ENCODE results near the gene TBX2.

TBX2 gene

DNA sequence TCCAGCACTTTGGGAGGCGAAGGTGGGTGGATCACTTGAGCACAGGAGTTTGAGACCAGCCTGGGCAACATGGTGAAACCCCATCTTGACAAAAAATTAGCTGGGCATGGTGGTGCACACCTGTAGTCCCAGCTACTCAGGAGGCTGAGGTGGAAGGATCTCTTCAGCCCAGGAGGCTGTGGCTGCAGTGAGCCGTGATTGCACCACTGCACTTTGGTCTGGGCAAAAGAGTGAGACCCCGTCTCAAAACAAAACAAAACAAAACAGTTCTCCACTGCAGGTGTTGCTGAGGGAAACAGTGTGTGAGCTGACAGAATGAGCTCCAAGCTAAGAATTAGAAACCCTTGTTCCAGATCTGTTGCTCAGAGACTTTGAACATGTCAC, 35.2 kb upstream of the TBX2 start:
- Histone ChIP-seq H3K27me3 (ENCODE audit: insufficient read depth, low read depth) (no peaks in the 10 kb centered on the region), H3K36me3 (ENCODE audit: insufficient read depth) (no peaks in the 10 kb centered on the region), H3K27ac (no peak overlapping the region), H3K79me2 (ENCODE audit: insufficient read depth, low read depth) (no peaks in the 10 kb centered on the region), H4K20me1 (ENCODE audit: insufficient read depth) (no peaks in the 10 kb centered on the region), H3K4me1 (ENCODE audit: low read depth, poor library complexity, severe bottlenecking) (no peaks in the 10 kb centered on the region), H3K4me3 (IDR thresholded peaks at IDR 0.05; ENCODE audit: insufficient read depth, low read depth, low read length) (no peak overlapping the region), H2AFZ (ENCODE audit: low read depth) (no peak overlapping the region), H3K4me2 (no peak overlapping the region), H3K9ac (no peak overlapping the region)
- TF ChIP-seq CTCF (conservative IDR thresholded peaks at IDR 0.05; ENCODE audit: low read depth, low read length), result no peak

DNA sequence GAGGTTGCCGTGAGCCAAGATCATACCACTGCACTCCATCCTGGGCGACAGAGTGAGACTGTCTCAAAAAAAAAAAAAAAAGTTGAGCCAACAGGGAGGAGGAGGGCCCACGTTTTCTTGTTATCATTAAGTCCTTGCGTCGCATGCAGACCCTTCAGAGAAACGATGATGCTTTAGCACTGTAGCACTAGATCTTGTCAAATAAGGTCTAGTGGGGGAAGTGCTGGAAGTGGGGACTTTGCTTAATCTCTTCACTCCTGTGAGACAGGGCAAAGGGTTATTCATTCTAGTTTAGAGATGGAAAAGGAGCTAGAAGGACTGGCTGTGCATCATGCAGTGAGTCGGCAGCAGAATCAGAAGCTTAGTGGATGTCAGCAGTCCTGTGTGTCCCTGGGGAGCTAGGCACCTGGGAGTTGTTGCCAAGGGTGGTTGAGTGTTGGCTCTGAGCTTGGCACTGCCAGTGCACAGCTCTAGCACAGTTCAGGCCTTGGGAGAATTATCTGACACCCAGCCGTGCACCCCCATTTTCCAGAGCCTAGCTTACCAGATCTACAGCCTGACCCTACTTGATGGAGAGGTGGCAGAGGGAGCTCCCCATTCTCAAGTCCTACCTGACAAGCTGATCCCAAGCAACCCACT, 33.4 kb upstream of the TBX2 start:
- Histone ChIP-seq H3K27me3 (ENCODE audit: insufficient read depth, low read depth) (no peaks in the 10 kb centered on the region), H4K20me1 (ENCODE audit: insufficient read depth) (no peaks in the 10 kb centered on the region), H3K27ac (no peak overlapping the region), H3K36me3 (ENCODE audit: insufficient read depth) (no peaks in the 10 kb centered on the region), H3K4me1 (ENCODE audit: low read depth, poor library complexity, severe bottlenecking) (no peaks in the 10 kb centered on the region), H2AFZ (ENCODE audit: low read depth) (no peak overlapping the region), H3K4me3 (IDR thresholded peaks at IDR 0.05; ENCODE audit: insufficient read depth, low read depth, low read length) (no peak overlapping the region), H3K9ac (no peak overlapping the region), H3K79me2 (ENCODE audit: insufficient read depth, low read depth) (no peaks in the 10 kb centered on the region), H3K4me2 (no peak overlapping the region)
- TF ChIP-seq CTCF (conservative IDR thresholded peaks at IDR 0.05; ENCODE audit: low read depth, low read length), result no peak

GRCh38 chr17:61366715-61367413, 32.8 kb upstream of the TBX2 start:
- Histone ChIP-seq H3K4me3 (IDR thresholded peaks at IDR 0.05; ENCODE audit: insufficient read depth, low read depth, low read length) (no peak overlapping the region), H3K36me3 (ENCODE audit: insufficient read depth) (no peaks in the 10 kb centered on the region), H3K27ac (no peak overlapping the region), H3K4me1 (ENCODE audit: low read depth, poor library complexity, severe bottlenecking) (no peaks in the 10 kb centered on the region), H3K79me2 (ENCODE audit: insufficient read depth, low read depth) (no peaks in the 10 kb centered on the region), H3K27me3 (ENCODE audit: insufficient read depth, low read depth) (no peaks in the 10 kb centered on the region), H3K9ac (no peak overlapping the region), H3K4me2 (no peak overlapping the region), H2AFZ (ENCODE audit: low read depth) (no peak overlapping the region), H4K20me1 (ENCODE audit: insufficient read depth) (no peaks in the 10 kb centered on the region)
- TF ChIP-seq CTCF (conservative IDR thresholded peaks at IDR 0.05; ENCODE audit: low read depth, low read length), result no peak

GRCh38 chr17:61368049-61368831, 31.4 kb upstream of the TBX2 start:
- H3K9ac ChIP-seq, result no peak overlapping the region
- no peaks in the 10 kb centered on the region for H3K36me3 ChIP-seq (ENCODE audit: insufficient read depth)
- no peak overlapping the region for H3K4me2 ChIP-seq
- H4K20me1 ChIP-seq (ENCODE audit: insufficient read depth), result no peaks in the 10 kb centered on the region
- no peaks in the 10 kb centered on the region for H3K79me2 ChIP-seq (ENCODE audit: insufficient read depth, low read depth)
- no peak for TF ChIP-seq CTCF (conservative IDR thresholded peaks at IDR 0.05; ENCODE audit: low read depth, low read length)
- no peak overlapping the region for H2AFZ ChIP-seq (ENCODE audit: low read depth)
- H3K4me1 ChIP-seq (ENCODE audit: low read depth, poor library complexity, severe bottlenecking), result no peaks in the 10 kb centered on the region
- H3K4me3 ChIP-seq (IDR thresholded peaks at IDR 0.05; ENCODE audit: insufficient read depth, low read depth, low read length), result no peak overlapping the region
- no peaks in the 10 kb centered on the region for H3K27me3 ChIP-seq (ENCODE audit: insufficient read depth, low read depth)
- H3K27ac ChIP-seq, result no peak overlapping the region
